ENCODE measurements around the gene GPR27. TPM values are rescaled to one million over a fixed set of nuclear protein-coding genes. Genes with fewer than 3 reads are reported as not detected.

The GPR27 gene
- total RNA-seq, 1 experiment from 2014 or later, result 0.66 TPM

DNA sequence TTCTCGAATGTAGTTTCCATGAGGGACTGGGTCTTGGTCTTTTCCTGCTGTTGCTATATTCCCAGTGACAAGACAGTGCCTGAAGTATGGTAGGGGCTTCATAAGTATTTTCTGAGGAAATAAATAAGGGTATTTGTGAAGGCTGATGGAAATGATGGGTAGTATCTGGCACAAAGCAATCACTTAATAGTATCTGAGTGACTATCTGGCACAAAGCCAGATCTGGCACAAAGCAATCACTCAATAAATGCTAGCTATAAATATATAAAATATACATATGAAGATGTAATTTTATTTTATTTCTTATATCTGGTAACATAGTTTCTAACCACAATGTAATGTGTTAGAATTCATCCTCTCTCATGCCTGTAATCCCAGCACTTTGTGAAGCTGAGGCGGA, 52.0 kb downstream of the GPR27 start:
- no peak for DNase-seq (ENCODE audit: low read depth, low spot score)
- in situ Hi-C loops (cut with HindIII; ENCODE audit: low pct_unique_long_range_greater_than_20kb, low sequenced_read_pairs), result no loop called here

Other genes with a start within 250 kb of the GPR27 start
- 5.8 and 6.5 TPM in 2 replicates for gene FOXP1, start 170.1 kb upstream of the GPR27 start, total RNA-seq (2014; rRNA removed; shearing (Covaris generic))
- 4.1 and 4.4 TPM in 2 replicates for gene EIF4E3, start 28.5 kb upstream of the GPR27 start, total RNA-seq (2014; rRNA removed; shearing (Covaris generic))
- gene PROK2, start 31.3 kb downstream of the GPR27 start, total RNA-seq (2014; rRNA removed; shearing (Covaris generic)), result not detected in 2 replicates

Measured in SK-MEL-5 (cell line).